GM12892 (cell line): ENCODE results near the gene NLRX1.

ENCODE experiments used
- POLR2A ChIP-seq: IDR thresholded peaks from 2 replicates; pipeline ENCODE4 v1.6.1; 2011; ENCODE audit warnings: low read depth, low read length, control low read depth
- TAF1 ChIP-seq: IDR thresholded peaks from 2 replicates; pipeline ENCODE4 v1.6.1; 2011; ENCODE audit warnings: low read depth, mild to moderate bottlenecking, control low read depth, low read length, borderline replicate concordance

DNA sequence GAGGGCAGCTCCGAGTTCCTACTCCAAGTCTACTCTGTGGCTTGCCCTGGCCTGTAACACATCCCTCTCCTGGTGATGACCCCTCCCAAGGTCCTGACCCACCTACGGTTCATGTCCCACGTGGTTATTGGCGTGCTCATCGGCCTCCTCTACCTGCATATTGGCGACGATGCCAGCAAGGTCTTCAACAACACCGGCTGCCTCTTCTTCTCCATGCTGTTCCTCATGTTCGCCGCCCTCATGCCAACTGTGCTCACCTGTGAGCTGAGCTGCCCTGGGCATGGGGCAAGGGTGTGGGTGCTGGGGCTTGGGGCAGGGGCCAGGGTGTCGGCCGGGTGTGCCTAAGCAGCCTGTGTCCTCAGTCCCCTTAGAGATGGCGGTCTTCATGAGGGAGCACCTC is 10.1 kb upstream of the NLRX1 start:
- TF ChIP-seq POLR2A = no peak
- no peak for TF ChIP-seq TAF1
